HUES64 (cell line): ENCODE data around the gene CMTM6.

Experiments
- H3K27ac ChIP-seq: 2 replicates; pipeline ENCODE4 v1.7.0; 2013; ENCODE audit warnings: low read depth, low read length, inconsistent platforms
- H3K27me3 ChIP-seq: 2 replicates; pipeline ENCODE4 v1.6.1; 2013; ENCODE audit warnings: mild to moderate bottlenecking, low read length; ENCODE audit not compliant: insufficient read depth
- H3K36me3 ChIP-seq: 2 replicates; pipeline ENCODE4 v1.6.1; 2013; ENCODE audit warnings: mild to moderate bottlenecking, low read length; ENCODE audit not compliant: insufficient read depth
- H3K4me1 ChIP-seq: 2 replicates; pipeline ENCODE4 v1.6.1; 2013; ENCODE audit warnings: mild to moderate bottlenecking, low read length, moderate library complexity; ENCODE audit not compliant: insufficient read depth
- H3K4me3 ChIP-seq: 2 replicates; pipeline ENCODE4 v1.5.1; 2013; ENCODE audit warnings: mild to moderate bottlenecking, low read length, moderate library complexity
- H3K9ac ChIP-seq: 2 replicates; pipeline ENCODE4 v1.6.1; 2013; ENCODE audit warnings: mild to moderate bottlenecking, low read depth, low read length
- H3K9me3 ChIP-seq: 2 replicates; pipeline ENCODE4 v1.6.1; 2013; ENCODE audit warnings: low read depth, low read length; ENCODE audit not compliant: insufficient read depth
- WGBS: fragments of 150-250, 120-280 bp; methylation state at CpG from one replicate; pipeline ENCODE4 v1.1.7; 2013; ENCODE audit warnings: missing lambda C conversion rate; 5-methylcytosine and 5-hydroxymethylcytosine counted together

CMTM6 gene

DNA sequence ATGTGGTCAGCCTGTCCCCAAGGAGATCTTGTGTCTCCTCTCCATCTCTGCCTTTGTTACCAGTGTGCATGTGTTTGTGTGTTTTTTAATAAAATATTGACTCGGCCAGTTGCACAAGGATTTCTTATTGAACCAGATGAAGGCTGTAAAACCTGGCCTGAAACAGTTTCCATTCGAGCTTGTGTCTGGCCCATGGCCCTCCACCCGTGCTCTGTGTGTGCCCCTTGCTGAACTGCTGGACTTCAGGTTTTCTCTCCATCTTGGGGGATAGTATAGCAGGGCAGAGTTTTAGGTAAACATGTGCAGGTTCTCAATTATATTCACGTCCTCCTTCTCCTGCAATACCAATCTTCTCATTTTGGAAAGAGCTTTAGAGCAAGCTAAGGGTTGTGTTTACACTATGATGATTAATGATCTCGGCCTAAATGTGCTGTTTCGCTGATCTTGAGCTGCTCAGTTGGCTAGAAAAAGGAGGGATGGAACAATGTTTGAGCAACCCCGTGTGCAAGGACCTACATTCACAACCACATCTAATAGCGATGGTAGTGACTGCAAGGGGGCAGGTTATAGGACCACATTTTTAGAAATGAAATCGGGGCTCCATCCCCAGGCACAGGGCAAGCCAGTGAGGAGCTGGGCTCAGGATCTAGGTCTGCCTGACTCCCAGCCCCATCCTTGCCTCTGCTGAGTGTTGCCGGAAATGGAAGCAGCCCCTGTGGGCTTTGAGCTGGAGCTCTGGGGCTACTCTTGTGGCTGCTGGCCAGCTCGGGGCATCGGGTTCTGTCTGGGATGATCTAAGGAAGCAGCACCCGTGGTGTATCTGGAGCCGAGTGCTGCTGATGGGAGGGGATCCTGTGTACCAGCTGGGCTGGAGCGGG lies 47.7 kb downstream of the CMTM6 start:
- H3K9ac ChIP-seq: no peak overlapping the region
- WGBS: 93% methylated on average over 15 of the region's 15 CpGs
- no peaks in the 10 kb centered on the region for H3K9me3 ChIP-seq
- H3K4me3 ChIP-seq: no peak overlapping the region
- H3K36me3 ChIP-seq: no peaks in the 10 kb centered on the region
- no peaks in the 10 kb centered on the region for H3K27me3 ChIP-seq
- H3K27ac ChIP-seq: no peak overlapping the region
- H3K4me1 ChIP-seq: peaks cover 9% of the 10 kb centered on the region

DNA sequence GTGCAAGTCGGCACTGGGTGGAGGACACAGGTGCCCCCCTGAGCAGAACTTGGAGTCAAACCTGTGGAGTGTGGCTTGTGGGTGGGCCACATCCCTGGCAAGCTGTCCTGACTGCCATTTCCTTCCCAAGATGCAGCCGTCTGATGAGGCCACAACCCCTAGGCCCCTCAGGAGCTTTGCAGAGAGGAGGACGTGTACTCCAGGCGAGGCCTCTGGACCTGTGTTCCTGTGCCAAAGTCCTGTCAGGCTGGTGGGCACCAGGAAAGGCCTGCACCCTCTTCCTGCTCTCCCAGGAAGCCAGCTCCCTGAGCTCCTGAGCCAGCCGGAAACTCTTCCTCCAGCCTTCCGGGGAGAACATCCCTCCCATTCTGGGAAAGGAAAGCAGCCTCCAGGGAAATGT lies 48.5 kb downstream of the CMTM6 start:
- H3K9me3 ChIP-seq: no peaks in the 10 kb centered on the region
- H3K4me1 ChIP-seq: peaks cover 4% of the 10 kb centered on the region; the same call in 1 of the 2 replicates
- no peaks in the 10 kb centered on the region for H3K27me3 ChIP-seq
- H3K27ac ChIP-seq: no peak overlapping the region
- H3K36me3 ChIP-seq: no peaks in the 10 kb centered on the region
- 94% methylated on average over 6 of the region's 6 CpGs for WGBS
- H3K4me3 ChIP-seq: no peak overlapping the region
- H3K9ac ChIP-seq: no peak overlapping the region

DNA sequence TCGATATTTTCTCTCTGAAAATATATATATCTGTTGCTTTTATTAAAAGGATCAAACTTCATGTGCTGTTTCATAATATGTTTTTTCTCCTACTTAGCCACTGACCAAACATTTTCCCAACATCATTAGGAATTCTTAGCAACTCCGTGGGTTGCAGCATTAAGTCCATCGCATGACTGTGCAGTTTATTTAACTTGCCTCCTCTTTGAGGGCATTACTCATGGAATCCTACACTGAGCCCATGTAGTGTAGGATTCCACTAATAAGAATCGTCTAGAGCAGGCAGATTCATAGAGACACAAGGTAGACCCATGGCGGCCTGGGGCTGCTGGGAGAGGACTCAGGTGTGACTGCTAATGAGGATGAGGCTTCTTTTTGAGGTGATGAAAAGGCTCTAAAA lies 49.3 kb downstream of the CMTM6 start:
- Histone ChIP-seq H3K36me3 (no peaks in the 10 kb centered on the region), H3K4me3 (no peak overlapping the region), H3K27me3 (no peaks in the 10 kb centered on the region), H3K9ac (no peak overlapping the region), H3K4me1 (peaks cover 6% of the 10 kb centered on the region; the same call in 1 of the 2 replicates), H3K9me3 (no peaks in the 10 kb centered on the region), H3K27ac (no peak overlapping the region)
- 95% methylated on average over 5 of the region's 5 CpGs for WGBS

DNA sequence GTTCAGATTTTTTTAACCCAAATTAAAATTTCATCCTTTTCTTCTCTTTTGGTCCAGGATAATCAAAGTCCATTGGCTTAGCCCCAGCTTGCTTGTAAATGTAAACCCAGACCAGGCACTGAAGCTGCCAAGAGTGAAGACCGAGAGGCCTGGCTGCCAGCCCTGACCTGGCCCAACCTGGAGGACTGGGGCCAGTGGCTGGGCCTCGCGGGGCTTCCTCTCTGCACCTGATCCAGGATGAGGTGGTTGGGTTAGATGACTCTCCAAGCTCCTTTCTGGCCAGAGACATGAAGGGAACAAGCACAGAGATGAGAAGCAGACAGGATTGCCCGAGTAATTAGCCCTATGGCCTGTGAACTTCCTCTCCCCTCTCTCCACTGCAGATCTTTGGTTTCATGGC lies 50.6 kb downstream of the CMTM6 start:
- Histone ChIP-seq H3K36me3 (no peaks in the 10 kb centered on the region), H3K27me3 (no peaks in the 10 kb centered on the region), H3K9me3 (no peaks in the 10 kb centered on the region), H3K9ac (no peak overlapping the region), H3K4me3 (no peak overlapping the region), H3K4me1 (peaks cover 14% of the 10 kb centered on the region), H3K27ac (no peak overlapping the region)
- 94% methylated on average over 4 of the region's 4 CpGs for WGBS

DNA sequence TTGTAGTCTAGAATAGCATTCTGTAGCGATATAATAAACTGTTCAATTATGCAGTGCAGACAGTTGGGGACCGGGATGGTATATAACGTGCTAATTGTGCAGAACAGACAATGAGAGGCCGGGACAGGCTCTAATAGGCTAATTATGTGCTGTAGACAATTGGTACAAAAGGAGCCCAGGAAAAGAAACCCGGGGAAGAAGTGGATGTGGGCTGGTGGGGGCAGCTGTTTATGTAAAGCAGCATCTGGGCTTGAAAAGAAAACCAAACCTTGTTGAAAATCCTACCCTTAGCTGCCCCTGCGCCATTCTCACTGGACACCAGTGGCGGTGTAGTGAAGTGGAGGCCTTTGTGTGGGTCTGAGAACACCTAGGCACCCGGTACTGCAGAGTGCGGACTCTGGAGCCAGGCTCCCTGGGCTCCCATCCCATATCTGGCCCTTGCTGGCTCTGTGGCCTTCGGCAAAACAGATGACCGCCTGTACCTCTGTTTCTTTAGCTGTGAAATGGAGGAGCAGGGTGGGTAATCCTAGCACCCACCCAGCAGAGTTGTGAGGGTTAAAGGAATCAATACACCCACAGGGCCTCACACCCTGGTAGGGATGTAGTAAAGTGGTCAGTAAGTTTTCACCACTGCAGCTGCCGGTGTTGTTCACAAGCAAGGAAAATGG lies 51.5 kb downstream of the CMTM6 start:
- Histone ChIP-seq H3K27me3 (no peaks in the 10 kb centered on the region), H3K9me3 (no peaks in the 10 kb centered on the region), H3K4me1 (peaks cover 14% of the 10 kb centered on the region), H3K4me3 (no peak overlapping the region), H3K9ac (no peak overlapping the region), H3K36me3 (no peaks in the 10 kb centered on the region), H3K27ac (no peak overlapping the region)
- WGBS: 94% methylated on average over 12 of the region's 12 CpGs

DNA sequence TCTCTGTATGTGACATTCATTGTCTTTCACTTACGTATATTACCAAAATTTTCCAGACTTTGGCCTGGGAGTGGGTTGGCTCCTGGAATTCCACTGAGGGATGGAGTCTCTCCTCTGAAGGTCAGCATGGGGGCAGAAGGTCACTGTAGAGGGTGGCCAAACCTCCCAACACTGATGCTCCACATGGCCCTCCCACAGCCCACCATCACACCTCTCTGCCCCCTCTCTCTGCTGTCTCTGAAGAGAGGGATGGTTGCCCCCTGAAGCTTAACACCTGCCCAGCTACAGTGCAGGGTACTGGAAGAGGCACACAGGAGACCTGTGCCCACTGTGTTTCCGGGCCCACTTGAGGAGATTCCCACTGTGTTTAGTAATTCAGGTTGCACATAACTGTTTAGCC lies 52.2 kb downstream of the CMTM6 start:
- Histone ChIP-seq H3K27ac (no peak overlapping the region), H3K36me3 (no peaks in the 10 kb centered on the region), H3K4me1 (peaks cover 14% of the 10 kb centered on the region), H3K4me3 (no peak overlapping the region), H3K9me3 (no peaks in the 10 kb centered on the region), H3K9ac (no peak overlapping the region), H3K27me3 (no peaks in the 10 kb centered on the region)
- 96% methylated on average over 1 of the region's 2 CpGs for WGBS

DNA sequence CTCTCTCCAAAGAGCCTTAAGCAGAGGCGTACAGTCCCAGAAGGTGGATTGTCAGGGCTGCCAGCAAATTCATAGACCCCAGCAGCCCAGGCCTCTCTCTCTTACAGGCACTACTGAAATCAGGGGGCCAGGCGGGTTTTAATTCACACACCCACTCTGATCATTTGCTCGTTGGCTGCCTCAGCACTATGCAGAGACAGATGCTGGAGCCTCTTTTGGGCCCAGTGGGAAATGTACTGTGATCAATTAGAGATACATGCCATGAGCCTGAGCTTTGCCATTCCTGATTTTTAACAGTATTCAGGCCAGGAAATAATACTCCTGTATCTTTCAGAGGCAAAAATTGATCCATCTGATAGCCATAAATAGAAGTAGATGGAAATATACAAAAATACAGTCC lies 53.0 kb downstream of the CMTM6 start:
- H3K4me3 ChIP-seq: no peak overlapping the region
- H3K27ac ChIP-seq: no peak overlapping the region
- 95% methylated on average over 3 of the region's 3 CpGs for WGBS
- peaks cover 13% of the 10 kb centered on the region for H3K4me1 ChIP-seq
- H3K36me3 ChIP-seq: no peaks in the 10 kb centered on the region
- H3K27me3 ChIP-seq: no peaks in the 10 kb centered on the region
- H3K9me3 ChIP-seq: no peaks in the 10 kb centered on the region
- H3K9ac ChIP-seq: no peak overlapping the region

DNA sequence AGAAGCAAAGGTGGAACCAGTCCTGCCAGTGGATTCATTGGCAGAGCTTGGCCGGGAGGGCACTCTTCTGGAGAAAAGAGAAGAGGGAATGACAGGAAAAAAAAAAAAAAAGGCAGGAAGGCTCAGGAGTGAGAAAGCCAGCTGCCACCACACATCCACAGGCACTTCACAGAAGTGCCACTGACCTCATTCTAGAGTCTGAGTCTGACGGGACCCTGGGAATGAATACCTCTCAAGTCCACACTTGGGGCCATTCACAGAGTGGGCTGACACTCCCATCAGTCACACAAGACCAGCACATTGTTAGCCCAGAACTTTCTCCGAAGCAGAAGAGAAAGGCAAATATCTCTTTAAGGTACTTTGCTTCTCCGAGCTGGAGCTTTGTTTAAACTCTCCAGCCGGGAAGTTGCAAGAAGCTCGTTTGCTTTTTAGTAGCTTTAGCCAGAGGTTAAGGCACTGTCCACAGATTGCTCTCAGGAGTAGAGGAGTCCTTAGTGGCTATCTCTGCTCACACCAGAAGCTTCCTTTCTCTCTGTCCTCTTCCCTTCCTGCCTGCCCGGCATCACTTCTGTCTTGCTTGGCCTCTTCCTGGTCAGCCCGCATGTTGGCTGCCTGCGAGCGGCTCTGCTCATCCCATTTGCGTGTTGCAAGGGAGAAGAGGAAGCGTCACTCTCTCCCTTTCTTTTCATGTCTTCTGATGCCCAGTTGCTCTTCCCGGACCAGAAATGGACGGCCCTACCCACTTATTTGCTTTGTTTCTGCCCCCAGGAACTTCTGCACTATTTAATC lies 53.8 kb downstream of the CMTM6 start:
- WGBS: 88% methylated on average over 14 of the region's 14 CpGs
- Histone ChIP-seq H3K27me3 (no peaks in the 10 kb centered on the region), H3K4me1 (peaks cover 10% of the 10 kb centered on the region), H3K27ac (no peak overlapping the region; the same call in 1 of the 2 replicates), H3K36me3 (no peaks in the 10 kb centered on the region), H3K9ac (no peak overlapping the region), H3K9me3 (no peaks in the 10 kb centered on the region), H3K4me3 (no peak overlapping the region)

DNA sequence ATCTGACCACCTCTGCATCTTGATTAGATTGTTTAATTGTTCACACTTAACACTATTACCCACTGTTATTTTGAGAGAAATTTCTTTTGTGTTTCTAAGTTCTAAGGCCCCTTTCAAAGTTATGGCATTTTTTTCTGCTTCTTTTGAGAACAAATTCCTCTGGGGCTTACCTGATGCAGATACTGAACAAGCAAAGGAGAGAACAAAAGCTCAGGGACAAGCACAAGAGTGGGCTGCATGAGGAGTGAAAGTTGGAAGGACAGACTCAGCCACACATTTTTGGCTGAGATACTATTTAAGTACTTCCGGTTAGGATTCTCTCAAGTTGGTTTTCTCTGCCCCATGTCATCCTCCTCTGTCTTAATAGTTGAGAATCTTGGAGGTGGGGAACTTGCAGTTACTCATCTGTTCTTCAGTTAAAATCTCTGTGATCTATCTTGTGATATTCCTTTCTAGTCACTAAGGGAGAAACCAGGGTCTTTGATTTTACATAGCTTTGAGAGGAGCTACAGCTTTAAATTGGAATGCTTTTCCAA lies 54.7 kb downstream of the CMTM6 start:
- Histone ChIP-seq H3K9me3 (no peaks in the 10 kb centered on the region), H3K4me1 (peaks cover 10% of the 10 kb centered on the region), H3K4me3 (no peak overlapping the region), H3K27ac (peak overlapping the region; percentile 60), H3K27me3 (no peaks in the 10 kb centered on the region), H3K36me3 (no peaks in the 10 kb centered on the region), H3K9ac (no peak overlapping the region)
- WGBS: 67% methylated on average over 1 of the region's 1 CpG

DNA sequence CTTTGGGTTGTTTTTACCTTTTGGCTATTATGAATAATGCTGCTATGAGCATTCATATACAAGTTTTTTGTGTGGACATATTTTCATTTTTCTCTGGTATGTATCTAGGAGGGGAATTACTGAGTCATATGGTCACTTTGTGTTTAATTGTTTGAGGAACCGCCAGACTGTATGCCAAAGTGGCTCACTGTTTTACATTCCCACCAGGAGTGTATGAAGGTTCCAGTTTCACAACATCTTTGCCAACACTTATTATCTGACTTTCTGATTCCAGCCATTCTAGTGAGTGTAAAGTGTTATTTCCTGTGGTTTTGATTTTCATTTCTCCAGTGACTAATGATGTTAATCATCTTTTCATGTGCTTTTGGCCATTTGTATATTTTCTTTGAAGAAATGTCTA lies 59.2 kb downstream of the CMTM6 start:
- H3K36me3 ChIP-seq: no peaks in the 10 kb centered on the region
- H3K9me3 ChIP-seq: no peaks in the 10 kb centered on the region
- no peak overlapping the region for H3K4me3 ChIP-seq
- WGBS: 82% methylated on average over 1 of the region's 1 CpG
- no peak overlapping the region for H3K9ac ChIP-seq
- H3K4me1 ChIP-seq: peaks cover 10% of the 10 kb centered on the region
- H3K27me3 ChIP-seq: no peaks in the 10 kb centered on the region
- no peak overlapping the region for H3K27ac ChIP-seq

DNA sequence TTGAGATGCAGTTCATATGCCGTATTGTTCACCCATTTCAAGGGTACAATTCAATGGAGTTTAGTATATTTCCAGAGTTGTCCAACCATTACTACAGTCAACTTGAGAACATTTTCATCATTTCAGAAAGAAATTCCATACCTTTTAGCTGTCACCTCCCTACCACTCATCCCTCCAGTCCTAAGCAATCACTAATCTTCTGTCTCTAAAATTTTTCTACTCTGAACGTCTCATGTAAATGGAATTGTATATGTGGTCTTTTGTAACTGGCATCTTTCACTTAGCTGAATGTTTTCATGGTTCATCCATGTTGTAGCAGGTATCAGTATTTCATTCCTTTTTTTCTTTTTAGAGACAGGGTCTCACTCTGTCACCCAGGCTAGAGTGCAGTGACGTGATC lies 59.9 kb downstream of the CMTM6 start:
- H3K36me3 ChIP-seq: no peaks in the 10 kb centered on the region
- peaks cover 3% of the 10 kb centered on the region for H3K4me1 ChIP-seq
- H3K9me3 ChIP-seq: no peaks in the 10 kb centered on the region
- WGBS: 100% methylated on average over 2 of the region's 3 CpGs
- H3K4me3 ChIP-seq: no peak overlapping the region
- H3K9ac ChIP-seq: no peak overlapping the region
- H3K27ac ChIP-seq: no peak overlapping the region
- H3K27me3 ChIP-seq: no peaks in the 10 kb centered on the region
